Measurements from ENCODE around the gene PLAU.

The PLAU gene

DNA sequence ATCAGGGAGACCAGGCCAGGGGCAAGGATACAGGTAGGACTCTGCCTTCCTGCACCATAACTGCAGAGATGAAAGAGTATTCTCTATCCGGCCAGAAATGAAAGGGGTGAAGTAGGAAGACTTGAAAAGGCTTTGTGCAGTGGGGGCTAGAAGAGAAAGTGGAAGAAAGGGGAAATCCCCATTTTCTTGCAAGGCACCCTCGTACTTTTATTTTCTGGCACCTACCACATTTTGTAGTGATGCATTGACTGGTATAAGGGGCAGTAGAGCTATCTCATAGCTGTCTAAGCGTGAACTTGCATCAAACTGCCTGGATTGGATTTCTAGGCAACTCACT, 35.8 kb upstream of the PLAU start:
- Histone ChIP-seq H3K79me2 (ENCODE audit: low read length) (peaks cover 22% of the 10 kb centered on the region), H2AFZ (ENCODE audit: low read length) (peak overlapping the region; percentile 93), H3K4me1 (ENCODE audit: low read length) (peaks cover 10% of the 10 kb centered on the region), H3K9me3 (replicated peaks; ENCODE audit: insufficient read depth, low read length) (no peaks in the 10 kb centered on the region), H3K9me2 (replicated peaks; ENCODE audit: insufficient read depth, low read length) (no peaks in the 10 kb centered on the region), H4K20me1 (ENCODE audit: insufficient read depth, low read length) (no peaks in the 10 kb centered on the region; the same call in 1 of the 2 replicates), H3K4me3 (ENCODE audit: low read length) (peak overlapping the region; percentile 78), H3F3A (ENCODE audit: insufficient read depth, low read length) (peaks cover 6% of the 10 kb centered on the region; the same call in 1 of the 2 replicates), H3K4me2 (ENCODE audit: low read depth, low read length) (peak overlapping the region; percentile 97), H3K36me3 (replicated peaks; ENCODE audit: insufficient read depth, low read length) (no peaks in the 10 kb centered on the region), H3K9ac (ENCODE audit: low read length) (peak overlapping the region; percentile 39; the same call in 1 of the 2 replicates), H3K27ac (ENCODE audit: low read length) (no peak overlapping the region), H3K27me3 (replicated peaks; ENCODE audit: insufficient read depth, low read length) (no peaks in the 10 kb centered on the region)
- TF ChIP-seq, protein P1, sequence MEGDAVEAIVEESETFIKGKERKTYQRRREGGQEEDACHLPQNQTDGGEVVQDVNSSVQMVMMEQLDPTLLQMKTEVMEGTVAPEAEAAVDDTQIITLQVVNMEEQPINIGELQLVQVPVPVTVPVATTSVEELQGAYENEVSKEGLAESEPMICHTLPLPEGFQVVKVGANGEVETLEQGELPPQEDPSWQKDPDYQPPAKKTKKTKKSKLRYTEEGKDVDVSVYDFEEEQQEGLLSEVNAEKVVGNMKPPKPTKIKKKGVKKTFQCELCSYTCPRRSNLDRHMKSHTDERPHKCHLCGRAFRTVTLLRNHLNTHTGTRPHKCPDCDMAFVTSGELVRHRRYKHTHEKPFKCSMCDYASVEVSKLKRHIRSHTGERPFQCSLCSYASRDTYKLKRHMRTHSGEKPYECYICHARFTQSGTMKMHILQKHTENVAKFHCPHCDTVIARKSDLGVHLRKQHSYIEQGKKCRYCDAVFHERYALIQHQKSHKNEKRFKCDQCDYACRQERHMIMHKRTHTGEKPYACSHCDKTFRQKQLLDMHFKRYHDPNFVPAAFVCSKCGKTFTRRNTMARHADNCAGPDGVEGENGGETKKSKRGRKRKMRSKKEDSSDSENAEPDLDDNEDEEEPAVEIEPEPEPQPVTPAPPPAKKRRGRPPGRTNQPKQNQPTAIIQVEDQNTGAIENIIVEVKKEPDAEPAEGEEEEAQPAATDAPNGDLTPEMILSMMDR (IDR thresholded peaks at IDR 0.05; ENCODE audit: low read length) = no peak
- no peak for TF ChIP-seq EZH2 (optimal IDR thresholded peaks at IDR 0.05; ENCODE audit: low read depth, low read length)
- peak; percentile 31 for DNase-seq

DNA sequence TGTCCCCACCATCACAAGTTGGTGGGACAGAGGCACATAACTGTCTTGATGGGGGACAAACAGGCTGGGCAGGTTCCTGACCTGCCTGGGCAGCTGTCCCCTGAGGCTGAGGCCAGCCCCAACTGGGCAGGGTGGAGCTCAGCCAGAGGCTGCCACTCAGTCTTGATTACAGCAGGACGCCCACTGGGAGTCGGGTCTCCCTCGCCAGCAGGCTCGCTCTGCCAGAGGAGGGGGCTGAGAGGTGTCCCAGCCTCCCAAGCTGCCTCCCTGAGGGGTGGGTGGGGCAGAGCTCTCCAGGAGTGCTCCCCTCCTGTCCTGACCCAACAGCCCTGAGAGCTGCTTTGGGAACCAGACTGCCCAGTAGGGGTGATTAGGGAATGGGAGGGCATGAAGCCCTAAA, 34.8 kb upstream of the PLAU start:
- no peak for DNase-seq
- peaks cover 12% of the 10 kb centered on the region for H3K79me2 ChIP-seq (ENCODE audit: low read length)
- no peak overlapping the region for H2AFZ ChIP-seq (ENCODE audit: low read length)
- no peak overlapping the region for H3K9ac ChIP-seq (ENCODE audit: low read length)
- TF ChIP-seq EZH2 (optimal IDR thresholded peaks at IDR 0.05; ENCODE audit: low read depth, low read length) = no peak
- TF ChIP-seq, protein P1 (IDR thresholded peaks at IDR 0.05; ENCODE audit: low read length) = no peak
- no peak for TF ChIP-seq EZH2phosphoT487 (IDR thresholded peaks at IDR 0.05; ENCODE audit: low read length)
- no peaks in the 10 kb centered on the region for H3K27me3 ChIP-seq (replicated peaks; ENCODE audit: insufficient read depth, low read length)
- H3K4me1 ChIP-seq (ENCODE audit: low read length) = peaks cover 11% of the 10 kb centered on the region
- no peaks in the 10 kb centered on the region for H3K9me2 ChIP-seq (replicated peaks; ENCODE audit: insufficient read depth, low read length)
- no peaks in the 10 kb centered on the region for H3K9me3 ChIP-seq (replicated peaks; ENCODE audit: insufficient read depth, low read length)
- peaks cover 6% of the 10 kb centered on the region; the same call in 1 of the 2 replicates for H3F3A ChIP-seq (ENCODE audit: insufficient read depth, low read length)
- no peak overlapping the region for H3K4me3 ChIP-seq (ENCODE audit: low read length)
- H3K27ac ChIP-seq (ENCODE audit: low read length) = no peak overlapping the region
- no peaks in the 10 kb centered on the region; the same call in 1 of the 2 replicates for H4K20me1 ChIP-seq (ENCODE audit: insufficient read depth, low read length)
- H3K36me3 ChIP-seq (replicated peaks; ENCODE audit: insufficient read depth, low read length) = no peaks in the 10 kb centered on the region
- H3K4me2 ChIP-seq (ENCODE audit: low read depth, low read length) = no peak overlapping the region

DNA sequence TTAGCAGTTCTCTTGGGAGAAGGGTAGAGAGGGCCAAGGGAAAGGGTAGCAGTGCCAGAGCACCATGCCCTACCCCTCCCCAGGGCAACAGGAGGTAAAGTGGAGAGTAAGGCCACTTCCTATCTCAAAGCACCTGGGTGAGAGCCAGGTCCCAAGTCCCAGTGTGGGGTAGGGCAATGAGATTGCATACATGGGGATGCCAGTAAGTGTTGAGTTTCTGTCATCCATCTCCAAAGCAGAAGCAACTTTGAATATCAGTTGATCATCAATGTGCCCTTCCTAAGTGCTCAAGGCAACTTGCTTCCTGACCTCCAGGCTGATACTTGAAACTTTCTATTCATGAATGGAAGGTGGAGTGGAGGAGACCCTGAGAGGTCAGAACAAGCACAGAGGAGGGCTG, 34.4 kb upstream of the PLAU start:
- Histone ChIP-seq H4K20me1 (ENCODE audit: insufficient read depth, low read length) (no peaks in the 10 kb centered on the region; the same call in 1 of the 2 replicates), H3K4me3 (ENCODE audit: low read length) (no peak overlapping the region), H3K79me2 (ENCODE audit: low read length) (peaks cover 10% of the 10 kb centered on the region), H3K9me3 (replicated peaks; ENCODE audit: insufficient read depth, low read length) (no peaks in the 10 kb centered on the region), H3K4me2 (ENCODE audit: low read depth, low read length) (no peak overlapping the region), H3K27me3 (replicated peaks; ENCODE audit: insufficient read depth, low read length) (no peaks in the 10 kb centered on the region), H3K27ac (ENCODE audit: low read length) (no peak overlapping the region), H2AFZ (ENCODE audit: low read length) (no peak overlapping the region), H3K36me3 (replicated peaks; ENCODE audit: insufficient read depth, low read length) (no peaks in the 10 kb centered on the region), H3F3A (ENCODE audit: insufficient read depth, low read length) (peaks cover 6% of the 10 kb centered on the region; the same call in 1 of the 2 replicates), H3K9me2 (replicated peaks; ENCODE audit: insufficient read depth, low read length) (no peaks in the 10 kb centered on the region), H3K4me1 (ENCODE audit: low read length) (peaks cover 11% of the 10 kb centered on the region), H3K9ac (ENCODE audit: low read length) (no peak overlapping the region)
- DNase-seq = peak; percentile 3
- no peak for TF ChIP-seq EZH2phosphoT487 (IDR thresholded peaks at IDR 0.05; ENCODE audit: low read length)
- TF ChIP-seq, protein P1 (IDR thresholded peaks at IDR 0.05; ENCODE audit: low read length) = no peak
- TF ChIP-seq EZH2 (optimal IDR thresholded peaks at IDR 0.05; ENCODE audit: low read depth, low read length) = no peak

Measured in MM.1S (cell line).